GM19372 (cell line): Measurements from ENCODE around the gene NR1D2.
"Not testable (repeated sequence)": the region's sequence is repeated elsewhere in the genome, so short reads cannot be mapped to it uniquely, and the experiment has no call there.

ENCODE experiments used
- ATAC-seq: cut with Tn5 transposase; IDR thresholded peaks from one replicate; pipeline ENCODE4 v1.9.1; 2021; ENCODE audit warnings: mild to moderate bottlenecking, low read depth, moderate library complexity; ENCODE audit not compliant: unreplicated experiment

The NR1D2 gene

GRCh38 chr3:23944861-23945662 is at the start of gene NR1D2:
NR1D2 (plus strand) TSS chr3:23945286; CDS start chr3:23945579, 293 bp downstream.
- ATAC-seq = peak; percentile 51

GRCh38 chr3:23900744-23901143 is 44.3 kb upstream of the NR1D2 start:
- ATAC-seq = no peak

- no peak for ATAC-seq
These were observed 40.5 kb upstream of the NR1D2 start for GRCh38 chr3:23904545-23904944.

GRCh38 chr3:23909341-23909740 is 35.7 kb upstream of the NR1D2 start:
- ATAC-seq = no peak

GRCh38 chr3:23911397-23911796 is 33.7 kb upstream of the NR1D2 start:
- no peak for ATAC-seq

GRCh38 chr3:23912335-23912734 is 32.8 kb upstream of the NR1D2 start:
- not testable (repeated sequence) for ATAC-seq

GRCh38 chr3:23913182-23913581 is 31.9 kb upstream of the NR1D2 start:
- no peak for ATAC-seq

GRCh38 chr3:23913873-23914743 is 31.0 kb upstream of the NR1D2 start:
- ATAC-seq = no peak

- no peak for ATAC-seq
These were observed 29.5 kb upstream of the NR1D2 start for GRCh38 chr3:23915537-23916108.

GRCh38 chr3:23916152-23916885 is 28.8 kb upstream of the NR1D2 start:
- peak; percentile 41 for ATAC-seq

- ATAC-seq = peak; percentile 91
These were observed 28.0 kb upstream of the NR1D2 start, which contains the start of the genes NKIRAS1 and RPL15 for GRCh38 chr3:23916886-23917678. NKIRAS1 (minus strand) TSS chr3:23916990; CDS start chr3:23910904, 6,086 bp downstream. RPL15 (plus strand) TSS chr3:23917132; CDS start chr3:23917860, 728 bp downstream.

- not testable (repeated sequence) for ATAC-seq
These were observed 27.3 kb upstream of the NR1D2 start for GRCh38 chr3:23917679-23918303.

- ATAC-seq = not testable (repeated sequence)
These were observed 26.8 kb upstream of the NR1D2 start for GRCh38 chr3:23918331-23918730.

GRCh38 chr3:23919628-23920027 is 25.5 kb upstream of the NR1D2 start:
- ATAC-seq = no peak

- no peak for ATAC-seq
These were observed 24.9 kb upstream of the NR1D2 start for GRCh38 chr3:23920151-23920655.

GRCh38 chr3:23921052-23921511 is 24.0 kb upstream of the NR1D2 start:
- ATAC-seq = no peak

GRCh38 chr3:23923786-23924185 is 21.3 kb upstream of the NR1D2 start:
- ATAC-seq = no peak

GRCh38 chr3:23926246-23926645 is 18.8 kb upstream of the NR1D2 start:
- ATAC-seq = no peak

- no peak for ATAC-seq
These were observed 18.4 kb upstream of the NR1D2 start for GRCh38 chr3:23926736-23927135.
